GM10847 (cell line): ENCODE data around the gene IL1R2.

ENCODE experiments used
- POLR2A ChIP-seq: IDR thresholded peaks from 2 replicates; pipeline ENCODE4 v1.6.1; 2011; ENCODE audit not compliant: insufficient read length; ENCODE audit errors: extremely low read depth

The IL1R2 gene, protein sequence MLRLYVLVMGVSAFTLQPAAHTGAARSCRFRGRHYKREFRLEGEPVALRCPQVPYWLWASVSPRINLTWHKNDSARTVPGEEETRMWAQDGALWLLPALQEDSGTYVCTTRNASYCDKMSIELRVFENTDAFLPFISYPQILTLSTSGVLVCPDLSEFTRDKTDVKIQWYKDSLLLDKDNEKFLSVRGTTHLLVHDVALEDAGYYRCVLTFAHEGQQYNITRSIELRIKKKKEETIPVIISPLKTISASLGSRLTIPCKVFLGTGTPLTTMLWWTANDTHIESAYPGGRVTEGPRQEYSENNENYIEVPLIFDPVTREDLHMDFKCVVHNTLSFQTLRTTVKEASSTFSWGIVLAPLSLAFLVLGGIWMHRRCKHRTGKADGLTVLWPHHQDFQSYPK

DNA sequence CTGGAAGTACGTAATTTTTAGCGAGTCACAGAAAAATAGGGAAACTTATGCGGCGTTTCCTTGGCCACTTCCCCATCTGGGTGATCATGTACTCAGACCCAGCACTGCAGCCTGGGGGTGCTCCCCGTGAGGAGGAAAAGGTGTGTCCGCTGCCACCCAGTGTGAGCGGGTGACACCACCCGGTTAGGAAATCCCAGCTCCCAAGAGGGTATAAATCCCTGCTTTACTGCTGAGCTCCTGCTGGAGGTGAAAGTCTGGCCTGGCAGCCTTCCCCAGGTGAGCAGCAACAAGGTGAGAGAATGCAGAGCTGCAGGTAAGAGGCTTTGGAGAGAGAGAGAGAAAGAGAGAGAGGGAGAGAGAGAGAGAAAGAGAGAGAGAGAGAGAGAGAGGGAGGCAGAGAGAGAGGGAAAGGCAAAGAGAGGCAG is at the start of gene IL1R2:
Gene IL1R2 (plus strand): TSS at position 240 of the 425 bp plus-strand sequence. CDS start 16,616 bp downstream, outside the sequence.
- TF ChIP-seq POLR2A: no peak

GRCh38 chr2:101942851-101943250 is 48.9 kb upstream of the IL1R2 start:
- no peak for TF ChIP-seq POLR2A

GRCh38 chr2:101946372-101947039 is 45.3 kb upstream of the IL1R2 start:
- TF ChIP-seq POLR2A: no peak

GRCh38 chr2:101947374-101947773 is 44.4 kb upstream of the IL1R2 start:
- no peak for TF ChIP-seq POLR2A

DNA sequence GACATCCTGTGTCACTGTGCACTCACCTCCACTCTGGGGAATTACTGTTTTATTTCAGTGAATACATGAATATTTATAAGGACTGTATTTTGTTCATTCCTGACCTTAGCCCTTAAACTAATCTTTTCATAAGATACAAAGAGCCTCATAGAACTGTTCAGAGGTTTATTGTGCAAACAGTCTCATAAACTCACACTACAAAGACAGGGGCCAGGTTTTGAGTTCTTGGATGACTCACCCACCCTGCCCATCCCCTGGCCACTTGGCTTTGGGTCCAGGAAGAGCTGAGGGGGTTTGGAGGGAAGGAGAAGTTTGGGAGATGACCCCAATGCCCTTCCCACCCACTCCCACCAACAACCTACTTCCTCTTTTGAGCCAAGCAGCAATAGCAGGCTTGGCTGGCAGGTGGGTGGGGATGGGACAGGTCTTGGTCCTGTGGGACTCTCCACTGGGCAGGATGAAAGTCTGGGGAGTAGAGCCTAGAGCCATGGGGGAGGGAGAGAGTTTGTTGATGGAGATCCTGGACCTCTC is 43.1 kb upstream of the IL1R2 start:
- TF ChIP-seq POLR2A: no peak

DNA sequence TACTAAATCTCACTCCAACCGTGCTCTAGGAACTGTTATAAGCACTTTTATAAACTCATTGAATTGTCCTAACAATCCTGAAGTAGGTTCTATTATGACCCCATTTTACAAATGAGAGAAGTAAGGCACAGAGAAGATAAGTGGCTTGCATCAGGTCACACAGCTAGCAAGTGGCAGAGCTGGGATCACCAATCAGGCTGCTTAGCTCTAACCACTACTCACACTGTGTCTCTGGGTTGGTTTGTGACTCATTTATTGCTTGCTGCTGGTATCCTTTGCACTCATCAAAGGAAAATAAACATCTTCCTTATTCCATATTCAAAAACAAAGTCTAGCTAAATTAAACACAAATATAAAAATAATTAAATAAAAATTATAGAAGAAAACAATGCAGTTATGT is 42.5 kb upstream of the IL1R2 start:
- no peak for TF ChIP-seq POLR2A

DNA sequence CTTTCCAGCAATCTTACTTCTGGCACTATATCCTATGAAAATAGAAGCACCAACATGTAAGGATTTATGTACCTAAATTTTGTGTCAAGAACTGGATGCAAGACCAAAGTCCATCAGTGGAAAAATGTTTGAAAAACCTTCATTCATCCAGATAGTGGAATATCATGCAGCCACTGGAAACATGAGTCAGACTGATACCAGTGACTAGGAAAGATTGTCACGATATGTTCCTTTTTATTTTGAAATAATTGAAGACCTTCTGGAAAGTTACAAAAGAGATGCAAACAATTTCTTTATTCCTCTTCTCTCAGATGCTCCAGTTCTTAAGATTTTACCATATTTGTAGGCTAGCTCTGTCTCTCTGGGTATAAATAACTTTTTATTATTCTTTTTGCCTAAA is 40.5 kb upstream of the IL1R2 start:
- TF ChIP-seq POLR2A: no peak

DNA sequence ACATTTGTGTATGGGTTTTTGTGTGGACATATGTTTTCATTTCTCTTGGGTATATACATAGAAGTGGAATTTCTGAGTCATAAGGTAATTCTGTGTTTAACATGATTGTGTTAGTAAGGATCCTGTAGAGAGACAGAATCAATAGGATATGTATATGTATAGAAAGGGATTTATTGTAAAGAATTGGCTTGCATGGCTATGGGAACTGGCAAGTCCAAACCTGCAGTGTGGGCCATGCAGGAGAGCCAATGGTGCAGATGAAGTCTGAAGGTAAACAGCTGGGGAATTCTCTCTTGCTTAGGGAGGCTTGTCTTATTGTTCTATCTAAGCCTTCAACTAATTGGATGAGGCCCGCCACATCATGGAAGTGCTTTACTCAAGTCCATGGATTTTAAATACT is 39.2 kb upstream of the IL1R2 start:
- no peak for TF ChIP-seq POLR2A

DNA sequence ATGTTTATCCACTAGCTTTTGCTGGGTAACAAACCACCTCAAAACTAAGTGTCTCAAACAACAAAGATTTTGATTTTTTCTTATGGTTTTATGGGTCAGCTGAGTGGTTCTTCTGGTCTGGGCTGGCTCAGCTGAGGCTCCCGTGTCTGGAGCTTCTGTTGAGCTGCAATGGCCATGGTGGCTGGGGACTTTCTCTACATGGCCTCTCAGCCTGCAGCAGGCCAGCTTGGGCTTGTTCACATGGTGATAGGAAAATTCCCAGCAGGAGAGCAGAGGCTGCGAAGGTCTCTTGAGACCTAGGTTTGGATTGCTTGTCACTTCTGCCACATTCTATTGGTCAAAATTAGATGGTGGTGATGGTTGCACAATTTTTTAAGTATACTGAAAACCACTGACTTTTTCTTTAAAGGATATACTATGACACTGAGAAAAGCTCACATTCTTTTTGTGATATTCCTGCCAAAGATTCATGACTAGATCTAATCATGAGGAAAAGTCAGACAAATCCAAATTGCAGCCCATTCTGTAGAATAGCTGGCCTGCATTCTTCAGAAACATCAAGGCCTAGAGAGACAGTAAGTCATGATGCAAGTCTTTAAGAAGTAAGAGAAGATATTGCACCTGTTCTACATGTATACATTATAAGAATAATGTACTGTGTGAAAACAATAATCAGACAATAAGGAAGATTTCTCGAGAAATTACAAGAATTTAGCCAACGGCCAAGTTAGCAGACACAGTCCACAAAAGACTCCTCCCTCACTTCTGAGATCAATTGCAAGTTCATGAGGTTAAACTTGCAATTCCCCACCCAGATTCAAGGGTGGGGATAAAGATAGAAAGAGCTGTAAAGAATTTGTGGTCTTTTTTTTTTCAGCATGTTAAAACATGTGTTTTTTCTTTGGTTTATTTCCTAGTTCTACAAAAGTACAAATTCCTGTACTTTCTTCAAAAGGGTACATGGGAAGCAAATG is 35.0 kb upstream of the IL1R2 start:
- TF ChIP-seq POLR2A: no peak

- no peak for TF ChIP-seq POLR2A
Measured at GRCh38 chr2:101958061-101958460, 33.7 kb upstream of the IL1R2 start.

DNA sequence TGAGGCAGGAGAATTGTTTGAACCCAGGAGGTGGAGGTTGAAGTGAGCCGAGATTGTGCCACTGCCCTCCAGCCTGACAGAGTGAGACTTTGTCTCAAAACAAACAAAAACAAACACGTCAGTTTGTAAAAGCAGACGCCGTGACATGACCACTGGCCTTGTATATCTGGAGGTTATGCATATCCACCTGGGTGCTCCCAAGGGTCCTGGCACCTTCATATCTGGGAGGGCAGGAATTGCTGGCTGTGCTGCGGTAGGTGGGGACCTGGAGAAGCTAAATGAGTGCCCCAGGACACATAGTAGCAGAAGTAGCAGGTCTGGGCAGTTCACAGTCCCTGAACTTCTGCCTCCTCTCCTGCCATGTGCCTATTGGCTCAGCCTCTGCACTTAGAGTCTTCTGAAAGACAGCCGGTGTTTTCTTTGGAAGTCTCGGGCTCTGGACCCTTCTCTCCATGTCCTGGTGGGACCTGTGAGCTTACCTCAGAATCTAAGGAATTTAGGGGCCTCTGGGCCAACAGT is 30.9 kb upstream of the IL1R2 start:
- TF ChIP-seq POLR2A: no peak

DNA sequence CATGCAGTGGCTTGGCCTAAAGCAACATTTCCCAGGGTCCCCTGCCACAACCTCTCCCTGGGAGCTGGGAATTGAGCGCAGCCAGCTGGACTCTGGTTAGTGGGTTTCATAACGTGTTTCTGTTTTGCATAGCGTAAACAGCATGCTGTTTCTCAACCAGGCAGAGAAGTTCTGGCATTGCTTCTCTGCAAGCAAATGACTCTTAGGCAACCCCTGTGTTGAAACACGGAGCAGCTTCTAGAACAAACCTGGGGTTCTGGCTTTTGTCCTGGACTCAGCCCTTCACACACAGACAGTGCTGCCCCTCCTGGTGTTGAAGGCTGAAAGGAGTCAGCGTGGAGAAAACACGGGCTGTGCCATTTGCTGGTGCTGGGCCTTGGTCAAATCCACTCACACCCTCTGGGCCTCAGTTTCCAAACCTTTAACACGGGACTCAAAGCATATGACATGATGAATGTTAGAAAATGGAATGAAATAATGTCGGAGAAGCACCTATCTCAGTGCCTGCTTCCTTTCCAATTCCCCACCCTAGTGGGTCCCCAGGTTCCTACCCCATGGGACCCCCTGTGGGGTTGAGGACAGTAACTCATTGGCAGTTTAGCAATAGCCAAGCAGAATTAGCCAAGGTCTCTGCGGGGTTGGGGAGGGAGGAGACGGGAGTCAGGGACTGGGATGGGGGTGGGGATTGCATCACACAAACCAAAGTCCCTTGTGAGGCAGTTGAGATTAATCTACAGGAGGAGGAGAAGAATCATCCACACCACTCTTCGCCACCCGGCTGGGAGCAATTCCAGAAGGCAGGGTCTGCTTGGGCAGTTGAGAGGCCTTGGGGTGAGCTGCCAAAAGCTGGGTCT is 30.2 kb upstream of the IL1R2 start:
- no peak for TF ChIP-seq POLR2A

DNA sequence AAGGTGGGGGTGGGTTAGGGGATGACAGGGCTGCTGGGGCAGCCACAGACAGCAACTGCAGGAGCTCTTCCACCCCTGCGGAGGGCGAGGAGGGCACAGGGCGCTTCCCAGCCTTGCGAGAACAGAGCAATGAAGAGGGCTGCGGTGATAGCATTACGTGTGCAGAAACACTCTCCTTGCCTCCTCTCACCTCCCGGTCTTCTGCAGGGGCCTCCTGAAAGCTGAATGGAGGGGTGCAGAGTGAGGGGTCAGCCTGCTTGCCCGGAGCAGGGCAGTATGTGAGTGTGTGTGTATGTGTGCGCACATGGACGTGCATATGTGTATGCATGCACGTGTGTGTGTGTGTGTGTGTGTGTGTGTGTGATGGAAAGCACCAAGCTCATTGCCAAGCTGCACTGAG is 29.5 kb upstream of the IL1R2 start:
- no peak for TF ChIP-seq POLR2A

GRCh38 chr2:101963198-101963597 is 28.6 kb upstream of the IL1R2 start:
- no peak for TF ChIP-seq POLR2A

DNA sequence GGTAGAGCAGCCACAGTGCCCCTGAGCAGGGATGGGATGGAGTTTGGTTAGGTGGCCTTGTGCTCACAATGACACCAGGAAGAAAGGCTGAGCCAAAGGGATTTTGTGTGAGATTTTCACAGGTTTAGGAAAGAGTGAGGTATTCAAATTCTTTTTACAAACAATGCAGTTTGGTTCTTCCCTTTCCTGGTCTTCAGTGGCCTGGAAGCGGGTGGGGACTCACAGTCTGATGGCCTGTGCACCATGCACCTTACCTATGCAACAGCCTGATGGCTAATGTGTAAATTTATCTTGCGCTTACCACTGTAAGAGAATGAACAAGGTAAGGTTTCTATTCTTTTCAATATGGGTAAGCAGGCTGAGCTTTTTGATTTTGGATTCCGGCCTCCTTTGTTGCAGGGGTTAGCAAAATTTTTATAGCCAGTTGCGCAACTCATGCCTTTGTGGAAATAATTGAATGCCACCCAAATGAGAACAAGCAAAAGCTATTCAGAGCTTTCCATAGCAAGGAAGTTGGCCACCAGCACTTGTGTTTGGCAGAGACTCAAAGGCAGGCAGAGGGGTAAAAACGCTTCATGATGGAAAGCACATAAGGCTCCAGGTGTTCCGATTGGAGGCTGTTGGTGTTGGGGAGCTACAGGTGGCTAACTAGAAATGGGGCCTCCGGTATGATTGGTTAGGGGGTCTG is 23.8 kb upstream of the IL1R2 start:
- TF ChIP-seq POLR2A: no peak
